ENCODE data around the gene PPP6C. TPM values are rescaled to one million over a fixed set of nuclear protein-coding genes. Genes with fewer than 3 reads are reported as not detected.
"Not testable (repeated sequence)": the region's sequence is repeated elsewhere in the genome, so short reads cannot be mapped to it uniquely, and the experiment has no call there.

The PPP6C gene
- total and polyA plus RNA-seq, 2 donors (not counting 3 experiments of a cell fraction or from before 2014, with no cell fraction given) = 19.3 to 42.6 TPM

GRCh38 chr9:125235804-125236519 is 46.4 kb upstream of the PPP6C start:
- CTCF ChIA-PET = no interaction called here
- peaks cover 26 to 30% of the 10 kb centered on the region in 2 experiments for H3K36me3 ChIP-seq (ENCODE audit: control insufficient read depth in 2 of 2, extremely low read depth in 1 of 2, insufficient read depth in 2 of 2, low read length in 2 of 2)
- FAIRE-seq = no peak
- no peaks in the 10 kb centered on the region for H3K9me1 ChIP-seq (replicated peaks; ENCODE audit: control insufficient read depth, extremely low read depth, insufficient read depth, low read length)
- BruUV-seq (replicated peaks) = no TSS peak
- H3K79me2 ChIP-seq (ENCODE audit: control insufficient read depth, insufficient read depth, low read length) = peaks cover 56% of the 10 kb centered on the region
- POLR2A ChIA-PET = interaction anchor here (0.6 kb wide), 1 partner anchor 242 kb away, joined by 3 read pairs; no protein-coding TSS in a partner anchor
- peak overlapping the region; percentile 8 for H3K9ac ChIP-seq (replicated peaks; ENCODE audit: extremely low read depth, insufficient read depth, low read length)
- H4K20me1 ChIP-seq (replicated peaks; ENCODE audit: control insufficient read depth, extremely low read depth, insufficient read depth, low read length) = peaks cover 16% of the 10 kb centered on the region
- H3K4me1 ChIP-seq (ENCODE audit: control insufficient read depth, extremely low read depth, insufficient read depth, low read length) = peaks cover 32% of the 10 kb centered on the region
- H3K4me2 ChIP-seq (ENCODE audit: insufficient read depth, low read length) = peak overlapping the region; percentile 93
- no peak overlapping the region for H2AFZ ChIP-seq (ENCODE audit: low read depth, low read length)
- dilution Hi-C loops (cut with MboI; ENCODE audit: extremely low pct_ligation_motif_present, low sequenced_read_pairs) (no loop called here), intact Hi-C loops (cut with micrococcal nuclease) (no loop called here)
- DNase-seq (ENCODE audit: low read depth, low spot score) = no peak
- H3K4me3 ChIP-seq (replicated peaks in 1 of 3; ENCODE audit: insufficient read depth in 1 of 3, low read depth in 1 of 3, low read length in 3 of 3) = peak overlapping the region in 1 of 3 experiments; percentile 17
- H3K9me3 ChIP-seq (replicated peaks; ENCODE audit: control insufficient read depth, insufficient read depth, low read length) = no peaks in the 10 kb centered on the region
- TF ChIP-seq EZH2 (IDR thresholded peaks at IDR 0.05; ENCODE audit: borderline replicate concordance, low read depth, low read length, severe bottlenecking) = no peak
- TF ChIP-seq GATA2 (IDR thresholded peaks at IDR 0.05; ENCODE audit: insufficient read depth, insufficient read length, low read depth, low read length) = no peak
- TF ChIP-seq JUN (IDR thresholded peaks at IDR 0.05; ENCODE audit: borderline replicate concordance, insufficient read depth, insufficient read length, low read depth) = no peak
- no peak for TF ChIP-seq POLR2A (IDR thresholded peaks at IDR 0.05; ENCODE audit: low read depth, low read length)
- TF ChIP-seq MYC (IDR thresholded peaks at IDR 0.05; ENCODE audit: low read depth, low read length) = no peak
- TF ChIP-seq POLR2AphosphoS5 (IDR thresholded peaks at IDR 0.05; ENCODE audit: insufficient read depth, low read depth, low read length) = no peak
- TF ChIP-seq CTCF (IDR thresholded peaks at IDR 0.05; ENCODE audit: extremely low read depth in 1 of 2, insufficient read depth in 1 of 2, low read depth in 1 of 2, low read length in 2 of 2) = no peak
- no peak for TF ChIP-seq MAX (IDR thresholded peaks at IDR 0.05; ENCODE audit: insufficient read depth, insufficient read length)
- TF ChIP-seq FOS (IDR thresholded peaks at IDR 0.05; ENCODE audit: borderline replicate concordance, insufficient read depth, low read length) = no peak
- H3K27me3 ChIP-seq (ENCODE audit: control insufficient read depth in 2 of 2, insufficient read depth in 2 of 2, low read length in 2 of 2) = no peaks in the 10 kb centered on the region
- no peak overlapping the region for H3K27ac ChIP-seq (ENCODE audit: insufficient read depth, low read depth, low read length)

- intact Hi-C loops (cut with micrococcal nuclease); H3K9ac ChIP-seq (replicated peaks; ENCODE audit: extremely low read depth, insufficient read depth, low read length); H3K4me2 ChIP-seq (ENCODE audit: insufficient read depth, low read length); dilution Hi-C loops (cut with MboI; ENCODE audit: extremely low pct_ligation_motif_present, low sequenced_read_pairs); BruUV-seq (replicated peaks); DNase-seq (ENCODE audit: low read depth, low spot score); H2AFZ ChIP-seq (ENCODE audit: low read depth, low read length); FAIRE-seq; H3K9me3 ChIP-seq (replicated peaks; ENCODE audit: control insufficient read depth, insufficient read depth, low read length); H3K4me3 ChIP-seq (replicated peaks in 1 of 3; ENCODE audit: insufficient read depth in 1 of 3, low read depth in 1 of 3, low read length in 3 of 3); H3K27ac ChIP-seq (ENCODE audit: insufficient read depth, low read depth, low read length); H3K27me3 ChIP-seq (ENCODE audit: control insufficient read depth in 2 of 2, insufficient read depth in 2 of 2, low read length in 2 of 2); H3K9me1 ChIP-seq (replicated peaks; ENCODE audit: control insufficient read depth, extremely low read depth, insufficient read depth, low read length): not testable (repeated sequence)
- Histone ChIP-seq H3K4me1 (ENCODE audit: control insufficient read depth, extremely low read depth, insufficient read depth, low read length) (peaks cover 28% of the 10 kb centered on the region), H3K79me2 (ENCODE audit: control insufficient read depth, insufficient read depth, low read length) (peaks cover 38% of the 10 kb centered on the region), H3K36me3 (ENCODE audit: control insufficient read depth in 2 of 2, extremely low read depth in 1 of 2, insufficient read depth in 2 of 2, low read length in 2 of 2) (peaks cover 23 to 28% of the 10 kb centered on the region in 2 experiments), H4K20me1 (replicated peaks; ENCODE audit: control insufficient read depth, extremely low read depth, insufficient read depth, low read length) (peaks cover 14% of the 10 kb centered on the region)
- ChIA-PET CTCF (interaction anchor here (1.0 to 1.3 kb wide), 3 partner anchors 10 to 90 kb away, joined by 3 to 5 read pairs (median 3); partner anchors contain the start of gene SCAI), POLR2A (interaction anchor here (1.0 kb wide), 1 partner anchor 35 kb away, joined by 3 read pairs; no protein-coding TSS in a partner anchor)
These were observed 44.5 kb upstream of the PPP6C start for GRCh38 chr9:125234099-125234498.
